Loucy (cell line): Measurements from ENCODE around the gene GNG11.

Experiments used
- CTCF ChIP-seq: fragments of 200-600 bp; sonication (generic); conservative IDR thresholded peaks from 2 replicates; pipeline ENCODE4 v1.5.1; 2014; ENCODE audit warnings: mild to moderate bottlenecking, antibody characterized with exemption, low read length
- EZH2phosphoT487 ChIP-seq: fragments of 200-600 bp; IDR thresholded peaks from 2 replicates; pipeline ENCODE4 v1.6.1; 2018; ENCODE audit warnings: antibody characterized with exemption, mild to moderate bottlenecking, moderate library complexity, borderline replicate concordance

GRCh38 chr7:93937818-93938217 lies 16.3 kb downstream of the GNG11 start:
- TF ChIP-seq CTCF = no peak
- no peak for TF ChIP-seq EZH2phosphoT487
